HG02970 (cell line): Measurements from ENCODE around the gene SIPA1L3.
"Not testable (repeated sequence)": the region's sequence is repeated elsewhere in the genome, so short reads cannot be mapped to it uniquely, and the experiment has no call there.

Experiments
- ATAC-seq: cut with Tn5 transposase; IDR thresholded peaks from one replicate; pipeline ENCODE4 v1.9.1; 2021; ENCODE audit warnings: mild to moderate bottlenecking, moderate library complexity, moderate number of reproducible peaks; ENCODE audit not compliant: unreplicated experiment, low FRiP score

Gene SIPA1L3

DNA sequence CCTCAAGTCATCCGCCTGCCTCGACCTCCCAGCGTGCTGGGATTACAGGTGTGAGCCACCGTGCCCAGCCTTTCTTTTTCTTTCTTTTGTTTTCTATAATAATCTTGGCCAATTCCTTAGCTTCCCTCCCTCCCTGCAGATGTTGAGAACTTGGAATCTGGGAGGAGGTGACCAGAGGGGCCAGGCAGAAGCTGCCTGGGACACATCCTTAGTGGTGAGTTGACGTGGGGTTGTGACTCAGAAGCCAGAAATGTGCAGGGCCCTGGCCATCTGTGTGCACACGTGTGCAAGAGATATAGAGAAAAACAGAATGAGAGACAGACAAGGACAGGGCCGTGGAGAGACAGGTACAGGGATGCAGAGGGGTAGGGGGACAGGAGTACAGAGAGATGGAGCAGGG, 154.3 kb downstream of the SIPA1L3 start:
- ATAC-seq: no peak

DNA sequence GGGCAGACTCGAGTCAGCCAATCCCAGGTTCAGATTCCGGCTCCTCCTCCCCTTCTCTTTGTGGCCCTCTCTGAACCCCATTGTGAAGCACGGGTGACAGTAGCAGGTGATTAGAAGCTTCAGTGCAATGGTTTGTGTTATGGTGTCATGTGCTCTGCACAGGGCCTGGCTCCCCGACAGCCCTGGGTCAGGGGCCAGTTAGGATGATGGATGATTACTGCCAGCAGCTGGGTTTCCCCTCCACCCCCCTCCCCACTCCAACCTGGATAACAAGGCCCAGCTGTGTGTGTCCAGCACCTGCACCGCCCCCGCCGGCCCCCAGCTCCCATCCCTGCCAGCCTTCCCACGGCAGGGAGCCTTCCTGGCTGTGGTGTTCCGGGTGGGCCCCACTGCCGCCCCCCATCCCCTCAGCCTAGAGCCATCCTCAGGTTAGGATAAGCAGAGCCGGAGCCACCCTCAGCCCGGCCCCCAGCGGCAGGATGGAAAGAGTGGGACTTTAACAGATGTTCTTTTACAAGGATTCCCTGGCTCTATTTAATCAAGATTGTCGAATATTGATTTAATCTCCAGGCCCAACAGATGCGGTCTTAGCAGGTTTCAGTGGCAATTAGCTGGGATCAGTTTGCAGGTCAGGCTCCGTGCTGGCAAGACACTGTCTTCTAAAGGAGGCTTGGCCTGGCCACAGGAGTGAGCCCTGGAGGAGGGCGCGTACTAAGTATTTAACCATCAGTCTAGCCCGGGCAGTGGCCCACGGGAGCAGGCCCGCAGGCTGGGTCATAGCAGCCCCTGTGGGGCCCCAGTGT, 156.2 kb downstream of the SIPA1L3 start:
- ATAC-seq: no peak

DNA sequence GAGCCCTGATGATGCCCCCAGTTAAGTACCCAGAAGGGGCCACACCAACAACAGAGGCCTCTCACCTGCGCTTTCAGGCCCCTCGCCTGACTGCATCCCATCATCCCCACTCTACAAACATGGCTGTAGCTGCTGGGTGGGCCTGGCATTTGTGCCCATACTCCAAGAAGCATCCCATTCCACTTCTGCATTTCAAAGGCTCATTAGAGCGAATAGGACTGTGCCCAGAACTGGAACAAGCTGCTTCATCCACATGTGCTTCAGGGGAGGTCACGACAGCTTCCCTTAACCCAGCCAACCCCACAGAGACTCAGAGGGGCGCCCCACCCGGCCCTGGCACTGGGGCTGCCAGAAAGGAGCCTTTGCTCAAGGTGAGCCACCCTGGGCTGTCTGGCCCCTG, 156.9 kb downstream of the SIPA1L3 start:
- no peak for ATAC-seq

DNA sequence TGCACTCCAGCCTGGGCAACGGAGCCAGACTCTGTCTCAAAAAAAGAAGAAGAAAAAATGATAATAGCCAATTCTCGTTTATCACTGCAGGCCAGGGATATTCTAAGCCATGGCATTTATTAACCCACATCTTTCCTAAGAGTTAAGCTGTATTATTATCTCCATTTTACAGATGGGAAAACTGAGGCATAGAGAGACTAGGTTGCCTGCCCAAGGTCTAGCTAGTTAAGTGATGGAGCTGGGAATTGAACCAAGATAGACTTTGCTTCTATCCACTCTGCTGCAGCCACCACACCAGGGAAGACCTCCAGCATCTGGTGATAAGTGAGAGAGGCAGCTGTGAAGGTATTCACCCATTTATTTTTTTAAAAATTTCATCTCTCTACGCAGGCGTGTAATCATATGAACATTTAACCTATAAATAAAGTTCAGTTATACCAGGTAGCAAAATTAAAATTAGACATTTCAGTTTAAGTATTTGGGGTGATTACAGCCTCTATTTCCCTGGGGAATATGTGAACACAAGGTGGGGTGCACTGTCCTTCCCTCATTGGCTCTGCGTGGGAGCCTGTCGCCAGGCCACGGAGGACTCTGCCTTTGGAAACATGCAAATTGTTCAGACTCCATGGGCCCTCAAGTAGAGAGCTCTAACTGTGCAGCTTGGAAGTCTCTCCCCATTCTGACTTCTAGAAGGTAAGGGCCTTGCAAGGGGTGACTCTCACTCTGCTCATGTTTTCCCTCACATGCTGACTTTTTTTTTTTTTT, 157.8 kb downstream of the SIPA1L3 start:
- no peak for ATAC-seq

DNA sequence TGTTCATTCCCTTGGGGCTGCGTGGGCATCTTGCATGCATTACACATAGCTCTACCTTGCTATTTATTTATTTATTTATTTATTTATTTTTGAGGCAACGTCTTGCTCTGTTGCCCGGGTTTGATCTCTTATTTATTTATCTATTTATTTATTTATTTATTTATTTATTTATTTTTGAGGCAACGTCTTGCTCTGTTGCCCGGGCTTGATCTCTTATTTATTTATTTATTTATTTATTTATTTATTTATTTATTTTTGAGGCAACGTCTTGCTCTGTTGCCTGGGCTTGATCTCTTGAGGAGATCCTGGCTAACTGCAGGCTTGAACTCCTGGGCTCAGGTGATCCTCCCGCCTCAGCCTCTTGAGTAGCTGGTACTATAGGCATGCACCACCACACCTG, 158.8 kb downstream of the SIPA1L3 start:
- not testable (repeated sequence) for ATAC-seq

DNA sequence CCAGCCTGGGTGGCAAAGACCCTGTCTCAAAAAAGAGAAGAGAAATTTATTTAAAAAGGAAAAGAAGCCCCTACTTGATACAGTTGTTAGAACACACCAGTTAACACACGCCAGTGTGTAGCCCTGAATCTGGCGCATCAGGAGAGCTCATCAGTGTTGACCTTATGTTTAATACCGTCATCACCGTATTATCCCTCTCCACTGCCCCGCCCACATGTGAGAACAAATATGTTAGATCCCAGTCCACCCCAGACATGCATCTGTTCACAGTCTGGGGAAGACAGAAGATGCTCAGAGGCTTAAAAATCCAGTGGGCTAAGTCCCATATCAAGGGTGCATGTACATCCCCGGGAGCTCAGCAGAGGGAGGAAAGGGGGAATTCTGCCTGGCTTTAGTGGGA, 161.8 kb downstream of the SIPA1L3 start:
- no peak for ATAC-seq

DNA sequence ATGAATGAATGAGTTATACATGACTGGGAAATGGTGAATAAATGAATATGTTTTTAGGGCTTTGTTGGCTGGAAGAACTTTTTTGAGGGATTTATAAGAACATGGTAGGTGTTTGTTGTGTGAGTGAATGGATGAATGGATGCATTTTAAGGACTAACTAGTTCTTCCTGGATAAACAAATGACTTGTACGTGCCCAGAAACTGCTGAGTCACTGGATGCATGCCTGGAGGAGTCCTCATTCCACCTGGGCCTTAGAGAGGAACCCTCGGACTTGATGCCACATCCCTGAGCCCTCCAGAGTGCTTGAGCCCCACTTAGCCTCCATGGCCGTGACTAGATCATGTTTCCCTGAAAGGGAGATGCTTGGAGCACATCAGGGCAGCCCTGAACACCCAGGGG, 163.6 kb downstream of the SIPA1L3 start:
- no peak for ATAC-seq

DNA sequence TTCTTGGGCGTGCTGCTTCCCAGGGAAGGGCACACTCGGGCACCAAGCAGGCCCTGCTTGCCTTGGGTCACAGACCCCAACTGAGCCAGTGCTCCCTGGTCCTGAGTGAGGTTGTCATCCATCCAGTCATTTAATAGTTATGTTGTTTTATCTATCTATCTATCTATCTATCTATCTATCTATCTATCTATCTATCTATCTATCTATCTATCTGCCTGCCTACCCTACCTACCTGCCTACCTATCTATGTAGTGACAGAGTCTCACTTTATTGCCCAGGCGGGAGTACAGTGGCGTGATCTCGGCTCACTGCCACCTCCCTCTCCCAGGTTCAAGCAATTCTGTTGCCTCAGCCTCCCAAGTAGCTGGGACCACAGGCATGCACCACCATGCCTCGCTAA, 164.0 kb downstream of the SIPA1L3 start:
- ATAC-seq: not testable (repeated sequence)

DNA sequence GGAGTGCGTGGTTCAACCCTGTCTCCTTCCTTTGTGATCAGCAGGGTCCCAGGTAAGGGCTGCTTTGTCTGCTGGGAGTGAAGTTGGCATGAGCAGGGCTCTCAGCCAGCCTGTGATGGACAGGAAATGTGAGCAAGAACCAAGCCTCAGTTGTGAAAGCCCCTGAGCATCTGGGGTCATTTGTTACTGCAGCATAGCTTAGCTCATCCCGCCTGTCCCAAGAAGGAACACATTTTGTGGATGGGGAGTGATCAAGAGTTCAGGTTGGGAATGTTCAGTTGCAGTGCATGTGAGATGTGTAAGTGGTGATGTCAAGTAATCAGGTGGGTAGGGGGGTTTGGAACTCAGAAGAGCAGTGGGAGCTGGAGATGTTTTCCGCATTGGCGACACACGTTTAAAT, 164.6 kb downstream of the SIPA1L3 start:
- ATAC-seq: no peak

DNA sequence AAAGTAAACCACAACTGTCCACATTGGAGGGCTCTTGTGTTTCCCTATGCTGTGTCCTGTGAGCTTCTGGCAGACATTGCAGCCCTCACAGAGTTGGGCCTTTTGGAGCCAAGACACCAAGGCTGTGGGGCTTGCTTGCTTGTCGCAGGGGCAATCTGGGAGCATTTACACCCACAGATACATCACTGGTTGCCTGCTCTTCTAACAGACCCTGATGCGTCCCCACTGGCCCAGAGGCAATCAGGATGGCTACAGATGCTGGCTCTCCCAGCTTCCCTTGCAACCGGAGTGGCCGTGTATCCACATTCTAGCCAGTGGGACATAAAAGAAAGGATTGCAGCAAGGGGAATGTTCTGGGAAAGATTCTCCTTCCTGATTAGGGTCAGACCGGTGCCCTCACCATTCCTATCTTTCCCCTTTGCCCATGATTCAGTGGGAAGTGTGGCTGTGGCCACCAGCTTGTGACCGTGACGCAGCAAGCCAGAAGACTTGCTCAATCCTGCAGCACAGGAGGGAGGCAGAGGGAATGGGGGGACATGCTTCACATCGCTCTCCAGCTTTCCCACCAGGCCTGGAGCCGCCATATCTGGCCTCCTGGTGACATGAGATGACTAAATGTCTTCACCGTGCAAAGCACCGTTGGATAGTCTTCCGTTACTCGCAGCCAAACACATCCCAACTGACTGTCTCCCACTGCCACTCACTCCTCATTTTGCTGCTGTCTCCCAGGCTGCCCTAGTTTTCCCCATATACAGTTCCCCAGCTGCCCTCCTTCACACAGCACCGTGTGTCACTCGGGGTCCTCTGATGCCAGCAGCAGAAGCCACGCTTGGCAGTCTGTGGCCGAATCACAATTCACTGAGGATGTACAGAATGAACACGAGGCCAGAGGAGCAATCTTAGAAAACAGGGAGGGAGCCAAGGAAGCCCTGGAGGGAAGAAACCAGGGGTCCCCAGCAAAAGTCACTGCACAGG, 166.1 kb downstream of the SIPA1L3 start:
- ATAC-seq: no peak

DNA sequence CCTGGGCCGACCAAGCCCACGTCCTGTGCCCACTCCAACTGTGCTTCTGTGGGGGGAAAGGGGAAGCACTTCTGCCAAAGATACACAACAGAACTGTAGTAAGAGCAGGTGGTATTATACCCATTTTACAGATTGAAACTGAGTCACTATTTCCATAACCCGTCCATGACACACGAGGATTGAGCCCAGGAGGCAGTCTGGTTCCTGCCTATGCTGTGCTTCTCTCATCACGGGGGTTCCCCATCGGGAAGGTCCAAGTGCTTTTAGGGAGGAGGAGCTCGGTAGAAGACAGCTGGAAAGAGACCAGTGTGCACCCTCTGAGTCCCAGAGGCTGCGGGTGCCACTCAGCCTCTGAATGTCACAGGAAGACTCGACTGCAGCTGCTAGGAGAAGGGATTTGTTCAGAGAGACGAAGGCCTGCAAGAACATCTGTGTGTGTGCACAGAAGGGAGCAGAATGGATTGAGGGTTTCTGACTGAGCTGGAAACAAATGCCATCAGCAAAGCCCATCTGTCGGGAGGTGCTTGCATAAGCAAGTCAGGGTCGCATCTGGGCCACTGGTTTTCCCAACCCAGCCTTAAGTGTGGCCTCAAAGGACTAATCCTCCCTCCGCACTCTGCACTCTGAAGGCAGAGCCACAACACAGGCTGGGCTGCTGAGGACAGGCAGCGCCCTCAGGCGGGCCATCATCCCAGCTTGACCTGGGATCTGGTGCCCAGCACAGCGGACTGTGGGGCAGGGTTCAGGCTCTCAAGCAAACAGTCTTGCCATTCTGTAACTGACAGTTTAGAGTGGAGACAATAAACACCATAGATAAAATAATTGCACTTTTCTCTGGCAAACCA, 167.1 kb downstream of the SIPA1L3 start:
- no peak for ATAC-seq

DNA sequence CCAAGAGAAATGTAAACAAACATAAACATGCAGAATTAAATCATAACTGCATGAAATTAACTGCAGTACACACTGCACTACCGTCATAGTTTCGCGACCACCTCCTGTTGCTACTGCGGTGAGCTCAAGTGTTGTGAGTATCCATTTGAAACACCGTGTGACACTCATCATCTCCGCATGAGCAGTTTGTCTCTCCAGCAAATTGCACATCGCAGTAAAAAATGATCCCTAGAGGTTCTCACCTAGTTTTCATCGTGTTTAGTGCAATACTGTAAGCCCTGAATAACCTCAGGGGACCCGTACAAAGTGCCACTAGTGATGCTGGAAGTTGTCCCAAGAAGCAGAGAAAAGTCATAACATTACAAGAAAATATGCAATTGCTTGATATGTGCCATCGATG, 169.3 kb downstream of the SIPA1L3 start:
- ATAC-seq: no peak

DNA sequence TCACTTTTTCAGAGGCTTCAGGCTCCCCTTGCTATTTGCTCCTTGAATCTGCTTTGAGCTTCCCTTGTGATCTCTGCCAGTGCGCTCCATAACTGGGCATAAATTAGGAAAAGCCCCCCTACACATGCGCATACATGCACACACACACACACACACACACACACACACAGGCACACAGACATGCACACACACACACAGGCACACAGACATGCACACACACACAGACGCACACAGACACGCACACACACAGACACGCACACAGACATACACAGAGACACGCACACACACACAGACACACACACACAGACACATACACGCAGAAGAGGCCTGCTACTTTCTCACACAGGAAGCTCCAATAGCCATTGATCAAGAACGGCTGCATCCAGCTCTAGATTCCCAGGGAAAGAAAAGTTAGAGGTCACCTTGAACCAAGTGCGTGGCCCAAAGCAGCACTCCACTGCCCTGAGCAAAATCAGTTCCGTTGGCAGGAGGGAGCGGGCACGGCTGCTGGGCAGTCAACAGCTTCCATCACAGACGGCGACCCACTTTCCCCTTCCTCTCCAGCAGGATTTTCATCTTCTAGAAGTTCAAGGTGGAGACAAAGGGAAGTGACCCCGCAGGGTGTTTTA, 171.4 kb downstream of the SIPA1L3 start:
- ATAC-seq: no peak

DNA sequence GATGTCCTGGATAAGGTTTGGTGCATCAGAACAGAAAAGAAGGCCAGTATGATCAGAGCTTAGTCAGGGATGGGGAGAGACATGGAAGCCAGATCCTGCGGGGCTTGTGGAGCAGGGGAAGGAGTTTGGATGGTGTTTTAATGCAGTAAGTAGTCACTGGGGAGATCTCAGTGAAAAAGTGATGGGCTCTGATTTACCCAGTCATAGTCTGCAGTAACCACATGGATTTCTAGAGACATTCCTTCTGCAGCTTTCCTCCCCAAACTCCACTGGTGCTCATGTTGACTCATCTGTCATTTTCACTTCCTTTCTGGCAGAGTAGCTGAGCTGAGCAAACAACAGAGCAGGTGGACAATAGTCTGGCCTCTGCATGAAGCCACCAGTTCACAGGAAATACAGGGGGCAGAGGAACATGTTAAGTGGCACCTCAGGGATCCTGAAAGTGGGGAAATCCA, 172.9 kb downstream of the SIPA1L3 start:
- ATAC-seq: no peak

DNA sequence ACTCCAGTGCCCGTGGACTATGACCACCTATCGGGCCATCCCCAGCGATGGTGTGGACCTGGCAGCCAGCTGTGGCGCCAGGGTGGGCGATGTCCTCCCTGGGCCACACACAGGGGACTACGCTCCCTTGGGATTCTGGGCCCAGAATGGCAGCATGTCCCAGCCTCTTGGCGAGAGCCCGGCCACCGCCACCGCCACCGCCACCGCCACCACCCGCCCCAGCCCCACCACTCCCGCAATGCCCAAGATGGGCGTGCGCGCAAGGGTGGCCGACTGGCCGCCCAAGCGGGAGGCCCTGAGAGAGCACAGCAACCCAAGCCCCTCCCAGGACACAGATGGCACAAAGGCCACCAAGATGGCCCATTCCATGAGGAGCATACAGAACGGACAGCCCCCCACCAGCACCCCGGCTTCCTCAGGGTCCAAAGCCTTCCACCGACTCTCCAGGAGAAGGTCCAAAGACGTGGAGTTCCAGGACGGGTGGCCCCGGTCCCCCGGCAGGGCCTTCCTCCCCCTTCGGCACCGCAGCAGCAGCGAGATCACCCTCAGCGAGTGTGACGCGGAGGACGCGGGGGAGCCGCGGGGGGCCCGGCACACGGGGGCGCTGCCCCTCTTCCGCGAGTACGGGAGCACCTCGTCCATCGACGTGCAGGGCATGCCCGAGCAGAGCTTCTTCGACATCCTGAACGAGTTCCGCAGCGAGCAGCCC, 174.7 kb downstream of the SIPA1L3 start:
- no peak for ATAC-seq

DNA sequence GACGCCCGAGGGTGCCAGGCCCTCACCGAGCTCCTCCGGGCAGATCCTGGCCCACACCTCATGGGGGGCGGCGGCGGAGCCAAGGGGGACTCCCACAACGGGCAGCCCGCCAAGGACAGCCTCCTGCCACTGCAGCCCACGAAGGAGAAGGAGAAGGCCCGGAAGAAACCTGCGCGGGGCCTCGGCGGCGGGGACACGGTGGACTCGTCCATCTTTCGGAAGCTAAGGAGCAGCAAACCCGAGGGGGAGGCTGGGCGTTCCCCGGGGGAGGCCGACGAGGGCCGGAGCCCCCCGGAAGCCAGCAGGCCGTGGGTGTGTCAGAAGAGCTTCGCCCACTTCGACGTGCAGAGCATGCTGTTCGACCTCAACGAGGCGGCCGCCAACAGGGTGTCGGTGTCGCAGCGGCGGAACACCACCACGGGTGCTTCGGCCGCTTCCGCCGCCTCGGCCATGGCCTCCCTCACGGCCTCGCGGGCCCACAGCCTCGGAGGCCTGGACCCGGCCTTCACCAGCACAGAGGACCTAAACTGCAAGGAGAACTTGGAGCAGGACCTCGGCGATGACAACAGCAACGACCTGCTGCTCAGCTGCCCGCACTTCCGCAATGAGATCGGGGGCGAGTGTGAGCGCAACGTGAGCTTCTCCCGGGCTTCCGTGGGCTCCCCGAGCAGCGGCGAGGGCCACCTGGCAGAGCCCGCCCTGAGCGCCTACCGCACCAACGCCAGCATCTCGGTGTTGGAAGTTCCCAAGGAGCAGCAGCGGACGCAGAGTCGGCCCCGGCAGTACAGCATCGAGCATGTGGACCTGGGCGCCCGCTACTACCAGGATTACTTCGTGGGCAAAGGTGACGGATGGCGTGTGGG, 175.5 kb downstream of the SIPA1L3 start:
- ATAC-seq: no peak

DNA sequence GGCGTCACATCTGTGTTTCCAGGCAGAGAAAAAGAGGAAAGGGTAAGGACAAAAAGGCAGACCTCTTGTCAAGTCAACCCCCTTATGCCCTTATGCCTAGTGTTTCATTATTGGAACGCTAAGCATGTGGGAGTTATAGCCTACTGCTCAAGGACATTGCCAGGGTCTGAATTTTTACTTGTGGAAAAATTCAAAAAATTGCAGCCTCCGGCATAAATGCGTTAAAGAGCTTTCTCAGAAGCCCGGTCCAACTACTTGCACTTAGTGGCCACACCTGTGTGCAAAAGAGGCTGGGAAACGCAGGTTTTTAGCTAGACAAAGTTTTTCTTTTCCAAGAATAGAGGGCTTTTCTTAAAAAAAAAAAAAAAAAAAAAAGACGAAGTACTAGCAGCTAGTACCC, 177.2 kb downstream of the SIPA1L3 start:
- ATAC-seq: no peak

DNA sequence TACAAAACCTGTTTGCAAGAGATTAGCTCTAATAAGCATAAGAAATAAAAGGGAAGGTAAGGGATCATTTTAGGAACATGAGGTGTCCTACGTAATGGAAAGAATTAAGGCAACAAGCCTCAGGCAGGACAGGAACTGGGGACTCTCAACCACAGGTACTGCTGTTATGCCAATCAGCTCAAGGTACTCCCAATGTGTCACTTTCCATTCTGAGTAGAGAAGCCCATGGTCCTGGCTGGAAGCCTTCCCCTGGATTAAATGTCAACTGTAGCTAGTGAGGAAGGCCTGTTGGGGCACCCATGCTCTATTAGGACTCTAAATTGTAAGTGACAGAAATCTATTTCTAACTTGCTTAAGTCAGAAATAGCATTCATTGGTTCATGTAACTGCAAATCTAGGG, 182.4 kb downstream of the SIPA1L3 start:
- ATAC-seq: no peak
